ENCODE results near the gene HS6ST3.
"Not testable (repeated sequence)": the region's sequence is repeated elsewhere in the genome, so short reads cannot be mapped to it uniquely, and the experiment has no call there.

Gene HS6ST3
- 0 reads per million in 2 experiments for total RNA-seq

- no peak for DNase-seq (ENCODE audit: low read depth)
These were observed at the start of gene HS6ST3 for GRCh38 chr13:96089749-96090239. HS6ST3 (plus strand) TSS chr13:96090107.

DNA sequence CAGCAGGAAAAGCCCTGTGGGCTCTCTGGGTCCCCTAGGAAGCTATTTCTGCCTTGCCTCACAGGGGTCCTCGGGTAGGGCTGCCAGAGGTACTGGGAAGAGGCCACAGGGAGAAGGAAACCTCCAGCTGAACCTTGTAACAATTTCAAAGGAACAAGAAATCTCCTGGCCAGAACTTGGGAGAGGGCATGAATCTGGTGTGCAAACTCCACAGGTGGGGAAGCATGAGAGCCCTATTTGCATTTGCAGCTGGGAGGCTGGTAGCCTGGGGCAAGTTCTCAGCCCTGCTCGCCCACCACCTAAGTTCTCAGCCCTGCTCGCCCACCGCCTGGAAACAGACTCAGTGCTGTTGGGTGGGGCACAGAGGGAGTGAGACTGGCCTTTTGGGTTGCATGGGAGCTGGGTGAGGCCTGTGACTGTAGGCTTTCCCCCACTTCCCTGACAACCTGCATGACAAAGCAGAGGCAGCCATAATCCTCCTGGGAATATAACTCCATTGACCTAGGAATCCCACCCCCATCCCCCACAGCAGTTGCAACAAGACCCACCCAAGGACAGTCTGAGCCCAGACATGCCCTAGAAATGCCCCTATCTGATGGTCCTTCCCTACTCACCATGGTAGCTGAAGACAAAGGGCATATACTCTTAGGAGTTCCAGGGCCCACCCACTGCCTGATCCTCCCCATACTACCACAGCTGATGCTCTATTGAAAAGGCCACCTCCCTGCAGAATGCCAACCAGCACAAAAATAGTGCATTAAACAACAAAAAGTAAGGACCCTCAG, 48.4 kb upstream of the HS6ST3 start:
- no peak for DNase-seq (ENCODE audit: low read depth)

- DNase-seq (ENCODE audit: low read depth), result no peak
These were observed 45.7 kb upstream of the HS6ST3 start for GRCh38 chr13:96044238-96044637.

DNA sequence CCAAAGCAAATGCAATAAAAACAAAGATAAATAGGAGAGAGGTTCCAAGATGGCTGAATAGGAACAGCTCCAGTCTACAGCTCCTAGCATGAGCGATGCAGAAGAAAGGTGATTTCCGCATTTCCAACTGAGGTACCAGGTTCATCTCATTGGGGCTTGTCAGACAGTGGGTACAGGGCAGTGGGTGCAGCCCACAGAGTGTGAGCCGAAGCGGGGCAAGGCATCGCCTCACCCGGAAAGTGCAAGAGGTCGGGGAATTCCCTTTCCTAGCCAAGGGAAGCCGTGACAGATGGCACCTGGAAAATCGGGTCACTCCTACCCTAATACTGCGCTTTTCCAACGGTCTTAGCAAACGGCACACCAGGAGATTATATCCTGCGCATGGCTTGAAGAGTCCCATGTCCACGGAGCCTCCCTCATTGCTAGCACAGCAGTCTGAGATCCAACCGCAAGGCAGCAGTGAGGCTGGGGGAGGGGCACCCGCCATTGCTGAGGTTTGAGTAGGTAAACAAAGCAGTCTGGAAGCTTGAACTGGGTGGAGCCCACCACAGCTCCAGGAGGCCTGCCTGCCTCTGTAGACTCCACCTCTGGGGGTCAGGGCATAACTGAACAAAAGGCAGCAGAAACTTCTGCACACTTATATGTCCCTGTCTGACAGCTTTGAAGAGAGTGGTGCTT, 43.3 kb upstream of the HS6ST3 start:
- DNase-seq (ENCODE audit: low read depth), result not testable (repeated sequence)

GRCh38 chr13:96050955-96051354, 39.0 kb upstream of the HS6ST3 start:
- DNase-seq (ENCODE audit: low read depth), result not testable (repeated sequence)

DNA sequence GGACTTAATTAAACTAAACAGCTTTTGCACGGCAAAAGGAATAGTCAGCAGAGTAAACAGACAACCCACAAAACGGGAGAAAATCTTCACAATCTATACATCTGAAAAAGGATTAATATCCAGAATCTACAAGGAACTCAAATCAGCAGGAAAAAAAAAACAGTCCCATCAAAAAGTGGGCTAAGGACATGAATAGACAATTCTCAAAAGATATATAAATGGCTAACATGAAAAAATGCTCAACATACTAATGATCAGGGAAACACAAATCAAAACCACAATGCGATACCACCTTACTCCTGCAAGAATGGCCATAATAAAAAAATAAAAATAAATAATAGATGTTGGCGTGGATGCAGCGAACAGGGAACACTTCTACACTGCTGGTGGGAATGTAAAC, 38.4 kb upstream of the HS6ST3 start:
- not testable (repeated sequence) for DNase-seq (ENCODE audit: low read depth)

DNA sequence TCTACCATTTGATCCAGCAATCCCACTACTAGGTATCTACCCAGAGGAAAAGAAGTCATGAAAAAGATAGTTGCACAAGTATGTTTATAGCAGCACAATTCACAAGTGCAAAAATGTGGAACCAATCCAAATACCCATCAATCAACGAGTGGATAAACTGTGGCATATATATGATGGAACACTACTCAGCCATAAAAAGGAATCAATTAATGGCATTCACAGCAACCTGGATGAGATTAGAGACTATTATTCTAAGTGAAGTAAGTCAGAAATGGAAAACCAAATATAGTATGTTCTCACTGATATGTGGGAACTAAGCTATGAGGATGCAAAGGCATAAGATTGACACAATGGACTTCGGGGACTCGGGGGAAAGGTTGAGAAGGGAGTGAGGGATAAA, 38.0 kb upstream of the HS6ST3 start:
- not testable (repeated sequence) for DNase-seq (ENCODE audit: low read depth)

GRCh38 chr13:96052656-96053002, 37.3 kb upstream of the HS6ST3 start:
- no peak for DNase-seq (ENCODE audit: low read depth)

DNA sequence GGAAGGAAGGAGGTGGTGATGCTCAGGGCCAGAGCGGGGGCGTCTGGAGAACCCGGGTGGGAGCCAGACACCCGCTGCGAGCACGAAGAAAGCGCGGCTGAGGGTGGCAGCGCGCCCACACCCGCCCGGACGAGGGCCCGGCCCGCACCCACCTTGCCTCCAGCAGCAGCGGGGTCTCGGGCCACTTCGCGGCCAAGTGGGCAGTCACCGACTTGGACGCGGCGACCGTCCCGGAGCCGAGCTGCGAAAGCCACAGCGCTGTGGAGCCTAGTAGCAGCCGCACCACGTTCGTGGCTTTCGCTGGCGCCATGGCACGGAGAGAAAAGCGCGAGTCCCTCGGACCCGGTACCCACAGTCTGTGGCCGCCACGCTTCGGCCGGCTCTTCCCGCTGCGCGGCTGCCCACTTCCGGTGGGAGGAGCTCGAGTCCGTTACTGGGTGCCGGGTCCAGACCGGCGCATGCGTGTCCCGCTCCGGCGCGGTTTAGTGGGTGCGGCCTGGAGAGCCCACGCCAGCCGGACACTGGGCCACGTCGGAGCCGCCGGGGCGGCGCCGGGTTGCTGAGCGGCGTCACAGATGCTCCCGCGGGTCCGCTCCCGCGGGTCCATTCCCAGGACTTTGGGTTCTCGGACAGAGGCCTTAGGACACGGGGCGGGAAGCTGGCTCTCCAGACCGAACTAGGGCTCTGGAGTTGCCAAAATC, 36.8 kb upstream of the HS6ST3 start, which contains the start of gene UGGT2:
Gene UGGT2 (minus strand): TSS at position 399 of the 701 bp plus-strand sequence. CDS start 89 bp downstream, at position 310.
- no peak for DNase-seq (ENCODE audit: low read depth)

- no peak for DNase-seq (ENCODE audit: low read depth)
These were observed 24.1 kb upstream of the HS6ST3 start for GRCh38 chr13:96065849-96066248.

GRCh38 chr13:96068729-96069128, 21.2 kb upstream of the HS6ST3 start:
- DNase-seq (ENCODE audit: low read depth), result no peak

GRCh38 chr13:96071504-96071903, 18.4 kb upstream of the HS6ST3 start:
- DNase-seq (ENCODE audit: low read depth), result no peak

- DNase-seq (ENCODE audit: low read depth), result no peak
These were observed 17.5 kb upstream of the HS6ST3 start for GRCh38 chr13:96072392-96072791.

GRCh38 chr13:96075953-96076543, 13.9 kb upstream of the HS6ST3 start:
- DNase-seq (ENCODE audit: low read depth), result no peak

GRCh38 chr13:96080676-96081075, 9.2 kb upstream of the HS6ST3 start:
- no peak for DNase-seq (ENCODE audit: low read depth)

GRCh38 chr13:96081888-96082287, 8.0 kb upstream of the HS6ST3 start:
- DNase-seq (ENCODE audit: low read depth), result no peak

DNA sequence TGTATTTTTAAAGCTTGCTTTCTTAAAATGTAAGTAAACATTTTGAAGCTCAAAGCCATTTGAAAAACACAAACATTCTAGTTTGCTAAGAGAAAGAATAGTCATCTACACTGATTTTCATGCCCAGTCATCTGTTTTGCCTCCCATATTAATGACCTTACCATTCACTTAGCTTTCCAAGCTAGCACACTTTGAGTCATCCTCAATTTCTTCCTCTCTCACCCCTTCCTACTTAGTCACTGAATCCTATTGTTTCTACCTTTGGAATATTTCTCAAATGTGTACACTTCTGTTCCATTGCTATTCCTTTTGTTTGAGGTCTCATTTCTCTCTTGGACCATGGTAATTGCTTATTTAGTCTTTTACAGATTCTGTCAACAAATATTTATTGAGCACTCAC, 7.3 kb upstream of the HS6ST3 start:
- no peak for DNase-seq (ENCODE audit: low read depth)

DNA sequence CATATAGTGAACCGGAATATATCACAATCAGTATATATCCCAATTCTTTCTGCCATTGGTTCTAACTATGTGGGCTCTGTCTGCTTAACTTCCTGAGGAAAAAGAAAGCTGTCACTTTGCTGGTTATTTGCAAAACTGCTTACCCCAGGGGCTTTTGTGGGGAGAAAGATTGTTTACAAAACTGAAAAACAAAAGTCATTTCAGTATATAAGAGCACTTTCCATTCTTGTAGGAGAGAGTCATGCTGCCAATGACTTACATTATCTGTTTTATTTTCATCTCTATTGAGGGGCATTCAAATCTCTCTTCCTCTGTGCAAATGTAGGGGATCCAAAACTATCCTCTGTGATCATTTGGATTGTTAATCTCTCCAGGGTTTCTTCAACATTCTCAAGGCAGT, 3.2 kb upstream of the HS6ST3 start:
- no peak for DNase-seq (ENCODE audit: low read depth)

DNA sequence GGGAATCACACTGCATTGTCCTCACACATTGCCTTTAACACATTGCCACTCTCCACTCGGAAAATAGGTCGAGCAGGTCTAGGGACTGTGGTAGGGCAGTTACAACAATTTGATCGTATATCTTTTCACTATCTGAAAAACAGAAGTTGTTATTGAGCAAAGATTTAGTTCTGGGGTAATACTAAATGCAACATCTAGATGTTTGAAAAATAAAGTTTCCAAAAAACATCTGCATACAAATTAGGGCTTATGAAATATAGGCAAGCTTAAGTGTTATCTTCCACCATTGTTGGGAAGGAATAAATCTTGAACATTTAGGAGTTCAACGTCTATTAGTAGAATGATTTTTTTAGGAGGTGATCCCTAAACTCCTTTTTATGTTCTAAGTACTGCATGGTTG, 768 bp upstream of the HS6ST3 start:
- DNase-seq (ENCODE audit: low read depth), result no peak

GRCh38 chr13:96090240-96091101, 564 bp downstream of the HS6ST3 start:
- DNase-seq (ENCODE audit: low read depth), result no peak
